H9 (cell line): ENCODE data around the gene NTF4. TPM values are rescaled to one million over a fixed set of nuclear protein-coding genes. Genes with fewer than 3 reads are reported as not detected.

ENCODE experiments used
- DNase-seq: peaks from one replicate; pipeline ENCODE4 v3.0.0-alpha.2; 2017
- H2AFZ ChIP-seq: one replicate; pipeline ENCODE4 v1.6.1; 2013; ENCODE audit warnings: mild to moderate bottlenecking, low read length, control low read depth, moderate library complexity
- H2AK5ac ChIP-seq: 2 replicates; pipeline ENCODE4 v1.6.1; 2013; ENCODE audit warnings: low read length, control low read depth, mixed read lengths; ENCODE audit not compliant: insufficient read length
- H2BK120ac ChIP-seq: one replicate; pipeline ENCODE4 v1.6.1; 2013; ENCODE audit warnings: low read depth, mild to moderate bottlenecking, low read length, control low read depth, inconsistent platforms; ENCODE audit not compliant: poor library complexity, severe bottlenecking
- H2BK12ac ChIP-seq: 2 replicates; pipeline ENCODE4 v1.6.1; 2013; ENCODE audit warnings: low read length, control low read depth, mixed read lengths, low read depth; ENCODE audit not compliant: insufficient read length
- H2BK15ac ChIP-seq: 2 replicates; pipeline ENCODE4 v1.6.1; 2013; ENCODE audit warnings: low read depth, low read length, control low read depth
- H2BK20ac ChIP-seq: one replicate; pipeline ENCODE4 v1.6.1; 2013; ENCODE audit warnings: low read depth, mild to moderate bottlenecking, low read length, control low read depth, inconsistent platforms; ENCODE audit not compliant: poor library complexity, severe bottlenecking
- H2BK5ac ChIP-seq: 2 replicates; pipeline ENCODE4 v1.6.1; 2013; ENCODE audit warnings: low read length, control low read depth, mixed read lengths; ENCODE audit not compliant: insufficient read length
- H3K14ac ChIP-seq: 2 replicates; pipeline ENCODE4 v1.6.1; 2013; ENCODE audit warnings: low read length, control low read depth; ENCODE audit not compliant: insufficient read depth
- H3K18ac ChIP-seq: 2 replicates; pipeline ENCODE4 v1.6.1; 2013; ENCODE audit warnings: low read depth, mild to moderate bottlenecking, mixed read lengths, low read length, control low read depth; ENCODE audit not compliant: insufficient read length
- H3K23ac ChIP-seq: 2 replicates; pipeline ENCODE4 v1.6.1; 2013; ENCODE audit warnings: low read length, control low read depth, mixed read lengths, low read depth; ENCODE audit not compliant: insufficient read length
- H3K23me2 ChIP-seq: 2 replicates; pipeline ENCODE4 v1.6.1; 2013; ENCODE audit warnings: low read depth, mild to moderate bottlenecking, mixed read lengths, low read length, control low read depth; ENCODE audit not compliant: insufficient read length, poor library complexity, severe bottlenecking
- H3K27ac ChIP-seq: 2 replicates; pipeline ENCODE4 v1.5.1; 2013; ENCODE audit warnings: low read length, control low read depth, mixed read lengths, low read depth; ENCODE audit not compliant: insufficient read length
- H3K27me3 ChIP-seq: 2 replicates; pipeline ENCODE4 v1.6.1; 2013; ENCODE audit warnings: low read length, control low read depth, inconsistent platforms; ENCODE audit not compliant: insufficient read depth
- H3K4ac ChIP-seq: 2 replicates; pipeline ENCODE4 v1.6.1; 2013; ENCODE audit warnings: low read depth, mild to moderate bottlenecking, control low read depth, inconsistent platforms, low read length, moderate library complexity
- H3K4me1 ChIP-seq: 2 replicates; pipeline ENCODE4 v1.6.1; 2013; ENCODE audit warnings: low read length, control low read depth, inconsistent platforms; ENCODE audit not compliant: insufficient read depth
- H3K4me2 ChIP-seq: 2 replicates; pipeline ENCODE4 v1.6.1; 2013; ENCODE audit warnings: low read length, control low read depth, mixed read lengths; ENCODE audit not compliant: insufficient read length, insufficient read depth
- H3K56ac ChIP-seq: 2 replicates; pipeline ENCODE4 v1.6.1; 2013; ENCODE audit warnings: low read depth, mild to moderate bottlenecking, mixed read lengths, low read length, control low read depth; ENCODE audit not compliant: insufficient read length
- H3K79me1 ChIP-seq: 2 replicates; pipeline ENCODE4 v1.6.1; 2013; ENCODE audit warnings: low read depth, mild to moderate bottlenecking, moderate library complexity, low read length, control low read depth, inconsistent platforms; ENCODE audit not compliant: insufficient read depth, poor library complexity, severe bottlenecking
- H3K79me2 ChIP-seq: 2 replicates; pipeline ENCODE4 v1.6.1; 2013; ENCODE audit warnings: low read length, control low read depth, inconsistent platforms; ENCODE audit not compliant: insufficient read depth
- H3K9ac ChIP-seq: 2 replicates; pipeline ENCODE4 v1.6.1; 2013; ENCODE audit warnings: low read length, control low read depth, mixed read lengths; ENCODE audit not compliant: insufficient read length; ENCODE audit errors: extremely low read depth
- H3K9me3 ChIP-seq: one replicate; pipeline ENCODE4 v1.6.1; 2013; ENCODE audit warnings: low read depth, low read length, inconsistent platforms; ENCODE audit not compliant: control insufficient read depth
- H3T11ph ChIP-seq: one replicate; pipeline ENCODE4 v1.6.1; 2013; ENCODE audit warnings: mild to moderate bottlenecking, low read length, control low read depth, inconsistent platforms
- H4K20me1 ChIP-seq: one replicate; pipeline ENCODE4 v1.6.1; 2013; ENCODE audit not compliant: control insufficient read depth, insufficient read length, insufficient read depth
- H4K5ac ChIP-seq: 2 replicates; pipeline ENCODE4 v1.6.1; 2013; ENCODE audit warnings: low read depth, mild to moderate bottlenecking, mixed read lengths, low read length, control low read depth; ENCODE audit not compliant: insufficient read length
- H4K8ac ChIP-seq: replicated peaks from 2 replicates; pipeline ENCODE4 v1.6.1; 2013; ENCODE audit warnings: low read length, control low read depth, mixed read lengths, low read depth; ENCODE audit not compliant: insufficient read length
- H4K91ac ChIP-seq: 2 replicates; pipeline ENCODE4 v1.6.1; 2013; ENCODE audit warnings: low read depth, mild to moderate bottlenecking, moderate library complexity, mixed read lengths, low read length, control low read depth; ENCODE audit not compliant: insufficient read length
- H3K27ac Mint-ChIP-seq, 3 experiments: 2 replicates in 2 of 3; 3 replicates in 1 of 3; pipeline ENCODE4 v1.8.0; 2020 to 2021; ENCODE audit warnings: mixed read lengths in 3 of 3, mild to moderate bottlenecking in 1 of 3, moderate library complexity in 1 of 3
- H3K27me3 Mint-ChIP-seq: 2 replicates; pipeline ENCODE4 v1.8.0; 2021; ENCODE audit warnings: low read depth, mild to moderate bottlenecking, moderate library complexity, mixed read lengths
- H3K36me3 Mint-ChIP-seq, 3 experiments: 2 replicates in 2 of 3; 3 replicates in 1 of 3; pipeline ENCODE4 v1.8.0; 2020 to 2021; ENCODE audit warnings: low read depth in 3 of 3, mixed read lengths in 3 of 3; ENCODE audit not compliant: insufficient read depth in 1 of 3
- H3K4me1 Mint-ChIP-seq, 2 experiments: 2 replicates each; pipeline ENCODE4 v1.8.0; 2020; ENCODE audit warnings: mixed read lengths in 2 of 2
- H3K4me3 Mint-ChIP-seq, 2 experiments: 2 replicates in 1 of 2; 3 replicates in 1 of 2; pipeline ENCODE4 v1.8.0; 2020 to 2021; ENCODE audit warnings: mild to moderate bottlenecking in 2 of 2, mixed read lengths in 2 of 2, moderate library complexity in 1 of 2
- H3K9me3 Mint-ChIP-seq, 2 experiments: 2 replicates in 1 of 2; 3 replicates in 1 of 2; pipeline ENCODE4 v1.8.0; 2020; ENCODE audit warnings: mild to moderate bottlenecking in 2 of 2, mixed read lengths in 2 of 2, moderate library complexity in 1 of 2
- CTCF ChIP-seq: fragments of 200-600 bp; sonication (generic); conservative IDR thresholded peaks from 3 replicates; pipeline ENCODE4 v1.8.0; 2021; ENCODE audit warnings: antibody characterized with exemption, mild to moderate bottlenecking
- WGBS: extraction: QIAGEN DNeasy Blood & Tissue Kit; methylation state at CpG from one replicate; pipeline ENCODE4 v1.1.7; 2013; ENCODE audit warnings: missing lambda C conversion rate, low lambda C conversion rate, mixed read lengths; ENCODE audit not compliant: insufficient read length; ENCODE audit errors: extremely low coverage; 5-methylcytosine and 5-hydroxymethylcytosine counted together
- total RNA-seq: library from RNA; stranded (reverse); gene quantifications from 2 replicates; pipeline ENCODE4 v1.2.1, GENCODE V29; 2021

NTF4 gene
- total RNA-seq, 1 experiment from 2014 or later, result 2.1 TPM

DNA sequence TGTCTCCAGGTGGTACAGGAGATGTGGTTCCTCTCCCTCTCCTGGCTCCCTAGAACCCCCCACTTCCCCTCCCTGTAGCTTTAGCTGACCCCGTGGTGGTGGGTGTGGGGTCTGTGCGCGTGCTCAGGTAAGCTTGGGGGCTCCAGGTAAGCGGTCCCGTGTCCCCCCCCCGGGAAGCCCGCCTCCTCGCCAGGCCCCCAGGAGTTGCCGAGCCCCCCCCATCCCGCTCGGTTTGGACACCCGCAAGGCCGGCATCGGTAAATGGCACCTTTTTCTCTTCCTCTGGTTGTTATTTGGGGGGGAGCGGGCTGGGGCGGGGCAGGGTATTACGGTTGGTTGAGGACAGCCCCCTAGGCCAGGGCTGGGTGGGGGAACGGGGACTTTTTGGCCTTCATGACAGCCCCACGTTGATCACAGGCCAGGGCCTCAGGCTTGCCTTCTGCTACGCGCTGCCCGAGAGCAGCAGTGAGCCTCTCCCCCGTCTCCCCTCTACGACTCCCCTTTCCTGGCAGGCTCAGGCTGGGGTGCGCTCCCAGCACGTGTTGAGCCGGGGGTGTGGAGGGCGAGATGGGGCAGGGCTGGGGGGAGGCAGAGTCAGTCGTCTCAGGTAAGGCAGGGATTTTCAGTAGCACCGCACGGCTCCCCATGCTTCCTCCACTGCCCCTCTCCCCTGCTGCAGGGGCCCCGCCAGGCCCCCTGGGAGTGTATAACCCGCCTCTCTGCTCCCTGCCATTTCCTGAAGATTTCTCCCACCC is 38.9 kb upstream of the NTF4 start:
- H3K9me3 Mint-ChIP-seq, result peaks cover 0 to 2% of the 10 kb centered on the region in 2 experiments; a peak in 2 of 5 replicates
- Histone ChIP-seq H3K9me3 (no peaks in the 10 kb centered on the region), H4K20me1 (no peaks in the 10 kb centered on the region), H2AFZ (no peak overlapping the region), H2BK12ac (no peak overlapping the region), H3K23me2 (no peaks in the 10 kb centered on the region), H2BK15ac (no peak overlapping the region), H3K4me1 (no peaks in the 10 kb centered on the region), H3K27me3 (no peaks in the 10 kb centered on the region), H4K5ac (no peak overlapping the region), H4K91ac (no peak overlapping the region), H3K4ac (no peak overlapping the region), H3K56ac (no peak overlapping the region), H3K4me2 (no peak overlapping the region), H2BK5ac (no peak overlapping the region), H3T11ph (no peak overlapping the region), H2BK120ac (no peak overlapping the region), H3K79me1 (no peaks in the 10 kb centered on the region), H3K79me2 (no peaks in the 10 kb centered on the region), H3K18ac (no peak overlapping the region), H3K14ac (no peak overlapping the region), H2BK20ac (no peak overlapping the region), H2AK5ac (no peak overlapping the region), H4K8ac (no peak overlapping the region), H3K27ac (no peak overlapping the region), H3K9ac (no peak overlapping the region), H3K23ac (no peak overlapping the region)
- no peak for DNase-seq
- no peaks in the 10 kb centered on the region; the same call in 1 of the 2 replicates for H3K27me3 Mint-ChIP-seq
- peaks cover 60 to 88% (median 86%) of the 10 kb centered on the region in 3 experiments for H3K36me3 Mint-ChIP-seq
- WGBS, result no CpG with 5 or more reads among the region's 33 CpGs
- H3K27ac Mint-ChIP-seq, result peak overlapping the region in 1 of 3 experiments; percentile 55; a peak in 1 of 7 replicates
- H3K4me3 Mint-ChIP-seq, result no peak overlapping the region
- TF ChIP-seq CTCF, result no peak
- peaks cover 6 to 27% of the 10 kb centered on the region in 2 experiments for H3K4me1 Mint-ChIP-seq
